SU-DHL-6 (cell line): ENCODE data around the gene CHD9NB.
"Not testable (repeated sequence)": the region's sequence is repeated elsewhere in the genome, so short reads cannot be mapped to it uniquely, and the experiment has no call there.

Source experiments
- EZH2phosphoT487 ChIP-seq: fragments of 200-600 bp; sonication (generic), shearing (Covaris generic); conservative IDR thresholded peaks from 2 replicates; pipeline ENCODE4 v1.6.1; 2018; ENCODE audit warnings: mild to moderate bottlenecking, antibody characterized with exemption, low read length, moderate library complexity, mixed read lengths
- TF ChIP-seq, protein P1 (sequence below): fragments of 200-600 bp; sonication (generic); IDR thresholded peaks from one replicate; pipeline ENCODE4 v1.5.1; 2017; ENCODE audit warnings: antibody characterized with exemption, mild to moderate bottlenecking, low read length, moderate library complexity; ENCODE audit not compliant: insufficient read depth, poor library complexity, severe bottlenecking

GRCh38 chr16:53036711-53037110 is 16.0 kb downstream of the CHD9NB start:
- TF ChIP-seq, protein P1, sequence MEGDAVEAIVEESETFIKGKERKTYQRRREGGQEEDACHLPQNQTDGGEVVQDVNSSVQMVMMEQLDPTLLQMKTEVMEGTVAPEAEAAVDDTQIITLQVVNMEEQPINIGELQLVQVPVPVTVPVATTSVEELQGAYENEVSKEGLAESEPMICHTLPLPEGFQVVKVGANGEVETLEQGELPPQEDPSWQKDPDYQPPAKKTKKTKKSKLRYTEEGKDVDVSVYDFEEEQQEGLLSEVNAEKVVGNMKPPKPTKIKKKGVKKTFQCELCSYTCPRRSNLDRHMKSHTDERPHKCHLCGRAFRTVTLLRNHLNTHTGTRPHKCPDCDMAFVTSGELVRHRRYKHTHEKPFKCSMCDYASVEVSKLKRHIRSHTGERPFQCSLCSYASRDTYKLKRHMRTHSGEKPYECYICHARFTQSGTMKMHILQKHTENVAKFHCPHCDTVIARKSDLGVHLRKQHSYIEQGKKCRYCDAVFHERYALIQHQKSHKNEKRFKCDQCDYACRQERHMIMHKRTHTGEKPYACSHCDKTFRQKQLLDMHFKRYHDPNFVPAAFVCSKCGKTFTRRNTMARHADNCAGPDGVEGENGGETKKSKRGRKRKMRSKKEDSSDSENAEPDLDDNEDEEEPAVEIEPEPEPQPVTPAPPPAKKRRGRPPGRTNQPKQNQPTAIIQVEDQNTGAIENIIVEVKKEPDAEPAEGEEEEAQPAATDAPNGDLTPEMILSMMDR, result not testable (repeated sequence)
- TF ChIP-seq EZH2phosphoT487, result not testable (repeated sequence)
